NCI-H2196 treated with DMSO at 0.1 percent for 48 hours (cell line): ENCODE results near the gene RXFP4.
"Not testable (repeated sequence)": the region's sequence is repeated elsewhere in the genome, so short reads cannot be mapped to it uniquely, and the experiment has no call there.

Source experiments
- DNase-seq: peaks from one replicate; lab custom pipeline; 2025; ENCODE audit not compliant: unreplicated experiment; lab: John Stamatoyannopoulos, UW

Gene RXFP4, protein sequence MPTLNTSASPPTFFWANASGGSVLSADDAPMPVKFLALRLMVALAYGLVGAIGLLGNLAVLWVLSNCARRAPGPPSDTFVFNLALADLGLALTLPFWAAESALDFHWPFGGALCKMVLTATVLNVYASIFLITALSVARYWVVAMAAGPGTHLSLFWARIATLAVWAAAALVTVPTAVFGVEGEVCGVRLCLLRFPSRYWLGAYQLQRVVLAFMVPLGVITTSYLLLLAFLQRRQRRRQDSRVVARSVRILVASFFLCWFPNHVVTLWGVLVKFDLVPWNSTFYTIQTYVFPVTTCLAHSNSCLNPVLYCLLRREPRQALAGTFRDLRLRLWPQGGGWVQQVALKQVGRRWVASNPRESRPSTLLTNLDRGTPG

DNA sequence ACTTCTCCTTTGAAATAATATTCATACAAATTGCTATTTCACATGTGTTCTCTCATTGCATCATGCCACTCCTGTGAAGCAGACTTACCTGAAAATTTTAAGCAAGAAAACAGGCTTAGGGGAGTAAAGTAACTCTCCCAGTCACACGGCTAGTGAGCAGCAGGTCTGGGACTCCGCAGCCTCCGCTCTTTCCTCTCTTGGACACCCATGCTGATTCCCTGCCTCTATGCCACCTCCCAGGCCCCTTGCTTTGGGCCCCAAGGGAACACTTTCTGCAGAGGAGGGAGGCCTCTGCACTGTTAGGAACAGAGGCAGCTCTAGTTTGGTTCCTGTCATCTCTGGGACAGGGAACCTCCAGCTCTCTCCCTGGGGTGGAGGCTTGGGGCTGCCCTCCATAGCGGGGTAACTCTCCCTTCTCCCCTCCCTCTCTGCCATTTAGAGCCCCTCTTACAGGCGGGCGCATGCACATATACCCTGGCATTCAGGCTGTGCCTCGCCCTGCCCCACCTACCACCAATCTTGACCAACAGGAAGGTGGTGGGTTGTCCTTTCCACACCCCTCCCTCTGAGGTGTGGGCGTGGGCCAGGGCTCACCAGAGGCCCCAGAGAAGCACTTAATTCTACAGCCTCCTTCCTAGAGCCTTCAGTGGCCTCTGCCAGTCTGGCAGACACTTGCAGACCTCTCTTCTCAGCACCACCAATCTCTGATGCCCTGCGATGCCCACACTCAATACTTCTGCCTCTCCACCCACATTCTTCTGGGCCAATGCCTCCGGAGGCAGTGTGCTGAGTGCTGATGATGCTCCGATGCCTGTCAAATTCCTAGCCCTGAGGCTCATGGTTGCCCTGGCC is at the start of gene RXFP4:
TSS of gene RXFP4 (plus strand) at position 646 of the 852 bp plus-strand sequence. CDS start at position 718, 72 bp downstream.
- DNase-seq, result no peak

DNA sequence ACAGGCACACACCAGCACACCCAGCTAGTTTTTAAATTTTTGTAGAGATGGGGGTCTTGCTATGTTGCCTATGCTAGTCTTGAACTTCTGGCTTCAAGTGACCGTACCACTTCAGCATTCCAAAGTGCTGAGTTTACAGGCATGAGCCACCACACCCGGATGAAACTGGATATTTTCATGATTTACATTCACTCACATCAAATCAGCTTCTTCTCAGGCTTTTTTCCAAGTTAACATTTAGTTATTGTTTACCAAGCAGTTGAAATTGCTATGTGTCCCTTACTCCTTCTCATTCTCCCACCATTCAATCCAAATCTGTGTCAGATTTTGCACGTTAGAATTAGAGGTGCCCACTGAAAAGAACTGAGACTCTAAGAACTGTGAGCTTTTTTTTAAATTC is 48.6 kb upstream of the RXFP4 start:
- DNase-seq, result no peak

DNA sequence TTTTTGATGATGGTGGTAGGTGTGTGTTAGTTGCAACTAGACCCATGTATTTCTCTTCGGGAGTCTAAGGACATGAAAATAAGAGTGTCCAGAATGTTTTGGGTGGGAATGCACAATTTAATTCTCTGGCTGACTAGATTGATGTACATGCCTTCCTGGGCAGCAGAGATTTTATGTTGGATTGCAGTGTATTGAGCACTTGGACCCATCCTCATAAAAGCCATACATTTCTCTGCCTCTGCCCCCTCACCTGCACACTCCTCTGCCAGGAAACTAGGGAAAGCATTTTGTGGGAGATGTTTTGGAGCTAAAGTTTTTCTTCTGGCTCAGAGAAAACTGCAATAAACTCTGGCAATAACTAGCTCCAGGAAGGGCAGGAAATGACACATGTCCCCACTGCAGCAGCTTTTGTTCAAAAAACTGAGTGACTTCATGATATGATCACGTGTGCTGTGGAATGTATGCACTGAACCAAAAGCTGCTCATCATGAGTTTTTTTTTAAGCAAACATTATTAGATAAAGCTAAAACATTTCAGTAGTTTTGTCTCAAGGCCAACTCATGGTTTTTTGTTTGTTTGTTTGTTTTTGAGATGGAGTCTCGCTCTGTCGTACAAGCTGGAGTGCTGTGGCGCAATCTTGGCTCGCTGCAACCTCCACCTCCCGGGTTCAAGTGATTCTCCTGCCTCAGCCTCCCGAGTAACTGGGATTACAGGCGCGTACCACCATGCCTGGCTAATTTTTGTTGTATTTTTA is 47.9 kb upstream of the RXFP4 start:
- DNase-seq, result no peak

DNA sequence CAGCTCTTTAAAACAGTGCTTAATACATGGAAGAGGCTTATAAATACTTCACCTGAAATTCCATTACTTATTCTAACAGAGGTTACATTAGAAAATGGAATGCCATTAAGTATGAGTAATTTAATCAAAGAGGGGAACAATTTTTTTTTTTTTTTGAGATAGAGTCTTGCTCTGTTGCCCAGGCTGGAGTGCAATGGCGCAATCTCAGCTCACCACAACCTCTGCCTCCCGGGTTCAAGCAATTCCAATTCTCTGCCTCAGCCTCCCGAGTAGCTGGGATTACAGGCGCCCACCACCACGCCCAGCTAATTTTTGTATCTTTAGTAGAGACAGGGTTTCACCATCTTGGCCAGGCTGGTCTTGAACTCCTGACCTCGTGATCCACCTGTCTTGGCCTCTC is 45.8 kb upstream of the RXFP4 start:
- not testable (repeated sequence) for DNase-seq

DNA sequence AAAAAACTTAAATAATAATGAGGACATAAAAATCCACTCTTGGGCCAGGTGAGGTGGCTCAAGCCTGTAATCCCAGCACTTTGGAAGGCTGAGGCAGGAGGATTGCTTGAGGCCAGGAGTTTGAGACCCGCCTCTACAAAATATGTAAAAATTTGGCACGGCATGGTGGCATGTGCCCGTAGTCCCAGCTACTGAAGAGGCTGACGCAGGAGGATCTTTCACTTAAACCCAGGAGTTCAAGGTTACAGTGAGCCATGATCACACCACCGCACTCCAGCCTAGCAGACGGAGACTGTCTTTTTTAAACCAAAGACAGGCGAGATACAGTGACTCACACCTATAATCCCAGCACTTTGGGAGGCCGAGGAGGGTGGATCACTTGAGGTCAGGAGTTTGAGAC is 45.0 kb upstream of the RXFP4 start:
- not testable (repeated sequence) for DNase-seq

DNA sequence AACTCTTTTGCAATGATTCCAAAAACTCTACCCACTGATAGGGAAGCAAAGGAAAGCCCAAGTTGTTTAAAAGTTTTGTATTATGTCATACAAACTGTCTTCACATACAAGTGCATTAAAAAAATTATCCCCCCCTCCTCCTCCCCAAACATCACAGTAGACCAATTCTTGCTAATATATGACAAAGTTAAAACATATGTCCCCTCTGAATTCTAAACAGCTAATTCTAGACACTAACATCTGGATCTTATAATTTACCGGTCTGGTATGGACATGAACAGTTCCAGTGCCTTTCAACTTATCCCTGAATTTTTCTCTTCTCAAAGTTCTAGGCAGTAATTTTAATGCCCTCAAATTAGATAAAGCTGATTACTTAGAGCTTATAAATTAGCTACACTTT is 43.7 kb upstream of the RXFP4 start:
- DNase-seq, result no peak

DNA sequence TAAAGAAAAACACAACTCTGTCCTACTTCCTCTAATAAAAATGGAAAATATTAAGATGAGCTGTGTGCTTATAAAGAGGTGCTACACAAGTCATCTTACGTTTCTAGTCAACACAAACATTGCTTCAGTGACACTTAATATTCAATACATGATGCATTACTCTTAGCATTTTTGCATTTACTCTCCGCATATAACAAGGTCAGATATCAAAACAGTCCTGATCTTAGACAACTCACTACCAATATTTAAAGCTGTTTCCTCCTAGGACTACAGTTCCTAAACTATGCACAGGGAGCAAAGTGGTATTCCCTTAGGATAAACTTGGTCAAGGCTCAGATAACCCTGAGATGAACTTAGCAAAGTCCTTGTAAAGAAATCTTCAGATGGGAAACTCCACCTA is 42.5 kb upstream of the RXFP4 start:
- no peak for DNase-seq

DNA sequence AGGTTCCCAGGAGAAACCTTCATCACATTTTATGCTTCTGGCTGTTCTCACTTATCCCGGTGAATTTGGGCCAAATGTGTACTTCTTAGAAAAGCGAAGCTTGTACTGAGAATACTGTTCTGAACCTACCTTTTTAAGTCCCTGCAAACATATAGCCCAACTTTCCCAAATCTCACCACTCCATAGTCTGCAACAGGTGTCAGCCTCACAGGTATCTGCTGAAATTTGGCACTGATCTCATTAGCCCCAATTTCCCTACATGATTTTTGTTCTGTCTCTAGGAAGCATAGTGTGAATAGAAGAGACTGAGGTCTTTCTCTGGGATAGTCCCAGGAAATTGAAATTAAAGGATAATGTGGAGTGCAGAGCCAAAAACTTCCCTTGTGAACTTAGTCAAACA is 41.8 kb upstream of the RXFP4 start:
- no peak for DNase-seq

DNA sequence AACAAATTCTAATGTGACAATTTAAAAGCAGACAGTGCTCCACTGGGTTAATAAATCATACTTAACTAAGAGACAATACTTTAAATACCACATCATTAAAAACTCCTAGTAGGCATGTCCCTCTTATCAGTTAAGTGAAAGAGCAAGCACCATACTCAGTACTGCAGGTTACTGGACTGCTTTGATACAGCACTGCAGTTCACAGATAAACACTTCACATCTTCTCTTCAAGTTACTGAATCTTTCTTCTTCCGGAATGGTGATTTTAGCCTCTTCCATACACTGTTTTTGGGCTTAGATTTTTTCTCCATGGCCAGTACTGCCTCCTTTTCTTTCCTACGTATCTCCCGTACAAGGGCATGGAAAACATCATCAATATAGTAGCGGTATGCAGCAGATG is 41.3 kb upstream of the RXFP4 start:
- DNase-seq, result no peak

DNA sequence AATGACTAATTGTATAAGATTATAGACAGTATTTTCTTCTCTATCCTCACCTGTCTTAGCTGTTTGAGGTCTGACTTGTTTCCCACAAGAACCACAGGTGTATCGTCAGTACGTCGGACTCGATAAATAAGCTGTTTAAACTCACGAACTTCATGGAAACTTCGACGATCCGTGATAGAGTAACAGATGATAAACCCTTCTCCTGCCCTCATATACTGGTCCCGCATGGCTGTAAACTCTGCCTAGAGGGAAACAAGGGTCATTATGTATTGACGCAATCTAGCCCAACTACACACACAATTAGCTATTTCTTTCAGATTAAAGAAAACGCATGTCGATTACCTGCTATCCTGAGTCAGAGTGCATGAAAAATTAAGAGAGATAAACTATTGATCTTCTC is 37.2 kb upstream of the RXFP4 start:
- no peak for DNase-seq

DNA sequence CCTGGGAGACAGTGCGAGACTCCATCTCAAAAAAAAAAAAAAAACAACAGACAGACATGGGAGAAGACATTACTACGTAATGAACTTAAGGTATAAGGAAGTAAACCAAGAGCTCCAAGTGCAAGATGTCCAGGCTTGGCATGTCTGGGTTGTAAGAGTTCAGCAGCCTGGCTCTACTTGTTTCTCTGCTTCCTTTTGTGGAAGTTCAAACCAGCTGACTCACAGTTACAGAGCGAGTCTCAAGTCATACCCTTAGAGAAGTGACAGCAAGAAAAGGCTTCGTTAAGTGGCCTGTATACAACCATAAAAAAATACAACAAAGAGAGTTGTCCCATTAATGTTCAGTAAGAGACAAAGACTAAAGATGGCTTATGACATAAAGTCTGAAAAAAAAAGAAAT is 31.5 kb upstream of the RXFP4 start:
- DNase-seq, result no peak

DNA sequence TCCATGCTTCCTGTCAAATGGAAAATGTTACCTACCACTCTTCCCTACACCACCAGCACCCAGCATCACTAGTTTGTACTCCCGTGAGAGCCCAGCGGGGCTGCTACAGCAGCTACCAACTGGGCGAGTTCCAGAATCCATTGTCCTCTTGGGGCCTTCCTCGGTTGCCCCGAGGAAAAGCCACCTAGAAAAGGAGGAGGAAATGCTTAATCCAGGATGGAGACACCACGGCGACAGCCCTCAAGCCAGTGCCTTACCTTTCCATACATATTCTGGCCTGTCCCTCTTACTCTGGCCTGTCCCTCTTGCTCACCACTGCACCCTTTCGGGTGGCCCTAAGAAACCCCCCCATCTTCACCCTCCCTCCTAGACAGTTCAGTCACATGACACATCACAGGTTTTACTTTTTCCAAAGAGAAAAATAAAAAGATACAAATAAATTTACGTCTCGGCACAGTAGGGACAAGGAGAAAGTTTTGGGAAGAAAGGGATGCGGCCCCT is 30.8 kb upstream of the RXFP4 start:
- no peak for DNase-seq

DNA sequence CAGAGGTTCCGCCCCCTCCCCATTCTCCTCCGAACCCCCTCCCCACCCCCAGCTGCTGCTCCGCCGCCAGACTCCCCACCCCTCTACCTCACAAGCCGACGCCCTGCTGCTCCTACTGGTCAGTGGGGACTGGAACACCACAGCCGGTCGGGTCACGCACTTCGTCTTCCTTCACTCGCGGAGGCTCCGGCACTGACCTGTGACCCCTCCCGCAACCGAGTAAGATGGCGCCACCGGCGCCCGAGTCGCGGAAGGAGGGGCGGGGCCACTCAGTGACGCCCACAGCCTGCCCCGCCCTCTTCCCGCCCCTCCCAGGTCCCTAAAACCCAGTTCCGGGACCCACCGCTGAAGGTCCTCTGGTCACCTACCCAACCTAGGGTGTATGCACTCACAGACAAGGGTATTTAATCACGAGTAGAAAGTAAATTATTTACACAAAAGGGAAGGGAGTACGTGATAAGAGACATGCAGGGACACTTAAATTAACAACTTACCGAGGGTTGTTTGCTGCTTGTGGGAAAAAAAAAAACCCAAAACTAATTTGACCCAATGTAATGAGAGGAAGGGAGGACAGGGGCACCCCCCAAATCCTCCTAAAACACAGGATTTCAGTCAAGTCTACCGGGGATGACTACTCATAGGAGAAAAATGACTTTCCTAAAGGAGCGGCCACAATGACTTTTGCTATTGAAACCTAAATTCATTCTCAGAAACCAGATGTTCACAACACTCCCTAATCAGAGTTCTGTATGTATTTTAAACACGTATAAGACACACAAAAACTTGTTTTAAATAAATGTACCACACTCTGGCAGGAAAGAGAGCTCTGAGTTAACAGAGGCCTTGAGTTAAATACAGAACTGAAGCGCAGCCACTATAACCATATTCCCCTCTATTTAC is 30.0 kb upstream of the RXFP4 start, which contains the start of gene RIT1:
TSS of gene RIT1 (minus strand) at position 194 of the 900 bp plus-strand sequence. CDS start 588 bp downstream, outside the sequence.
- peak; percentile 62 for DNase-seq

DNA sequence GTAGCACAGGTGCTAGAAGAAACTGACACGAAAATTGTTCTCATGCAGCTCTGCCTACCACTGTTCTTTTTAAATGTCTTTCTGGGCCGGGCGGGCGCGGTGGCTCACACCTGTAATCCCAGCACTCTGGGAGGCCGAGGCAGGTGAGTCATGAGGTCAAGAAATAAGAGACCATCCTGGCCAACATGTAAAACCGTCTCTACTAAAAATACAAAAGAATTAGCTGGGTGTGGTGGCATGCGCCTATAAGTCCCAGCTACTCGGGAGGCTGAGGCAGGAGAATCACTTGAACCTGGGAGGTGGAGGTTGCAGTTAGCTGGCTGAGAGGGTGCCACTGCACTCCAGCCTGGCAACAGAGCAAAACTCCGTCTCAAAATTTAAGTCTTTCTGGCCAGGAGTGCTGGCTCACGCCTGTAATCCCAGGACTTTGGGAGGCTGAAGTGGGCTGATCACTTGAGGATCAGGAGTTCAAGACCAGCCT is 29.3 kb upstream of the RXFP4 start:
- no peak for DNase-seq

DNA sequence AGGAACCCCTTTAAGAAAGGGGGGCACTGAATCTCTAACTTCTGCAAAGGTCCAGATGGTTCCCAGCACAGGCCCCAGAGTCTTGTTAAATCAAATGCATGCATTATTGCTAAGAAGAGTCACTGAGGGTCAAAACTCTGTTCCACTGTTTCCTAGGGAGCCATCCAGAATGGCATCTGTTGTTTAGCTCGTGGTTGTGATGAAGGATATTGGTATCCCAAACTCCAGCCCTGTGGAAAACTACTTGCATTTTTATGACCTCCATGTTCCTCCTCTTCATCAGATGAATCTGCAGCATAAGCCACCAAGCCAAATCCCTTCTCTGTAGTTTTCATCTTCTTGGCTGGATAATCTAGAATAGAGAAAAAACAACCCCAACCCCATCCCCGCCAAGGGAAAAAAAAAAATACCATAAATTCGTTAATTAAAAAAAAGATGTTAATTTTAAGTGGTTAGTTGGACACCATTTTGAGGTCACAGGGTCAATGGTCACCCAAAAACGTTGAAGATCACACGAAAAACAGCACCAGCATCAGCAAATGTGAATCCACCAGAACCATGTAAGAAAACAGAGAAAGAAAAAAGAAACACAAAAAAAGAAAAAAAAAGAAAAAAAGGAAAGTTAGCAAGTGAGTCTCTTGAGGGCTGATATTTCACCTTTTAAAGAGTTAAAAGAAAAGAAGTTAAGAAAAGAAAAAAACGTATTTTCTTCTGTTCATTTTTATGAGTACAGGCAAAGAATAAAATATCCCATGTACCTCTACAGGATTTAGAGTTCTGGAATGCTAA is 27.3 kb upstream of the RXFP4 start:
- DNase-seq, result no peak

DNA sequence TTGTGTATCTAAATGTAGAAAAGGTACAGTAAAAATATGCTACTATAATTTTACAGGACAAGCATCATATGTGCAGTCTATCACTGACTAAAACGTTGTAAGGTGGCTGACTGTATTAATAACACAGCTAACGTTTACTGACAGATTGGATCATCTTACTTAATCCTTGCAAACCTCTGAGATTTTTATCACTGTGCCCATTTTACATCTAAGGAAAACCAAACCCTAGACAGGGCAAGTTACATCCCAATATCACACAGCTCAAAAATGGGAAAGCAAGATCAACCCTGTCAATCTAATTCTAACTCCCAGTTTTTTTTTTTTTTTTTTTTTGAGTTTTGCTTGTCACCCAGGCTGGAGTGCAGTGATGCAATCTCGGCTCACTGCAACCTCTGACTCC is 22.8 kb upstream of the RXFP4 start:
- no peak for DNase-seq

DNA sequence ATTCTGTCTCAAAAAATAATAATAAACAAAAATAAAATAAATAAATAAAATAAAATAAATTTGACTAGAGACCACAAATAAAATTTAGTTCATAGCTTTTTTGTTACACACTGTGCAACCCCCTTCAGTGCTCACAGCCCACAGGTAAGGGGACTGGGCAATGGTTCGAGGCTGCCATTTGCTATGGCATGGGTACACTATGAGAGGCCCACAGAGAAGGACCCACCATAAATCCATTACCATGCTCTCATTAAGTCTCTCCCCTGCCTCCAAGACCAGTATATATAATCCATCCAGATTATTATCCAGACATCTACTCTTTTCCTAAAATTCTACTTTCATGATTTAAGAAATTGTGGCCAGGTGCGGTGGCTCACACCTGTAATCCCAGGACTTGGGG is 21.6 kb upstream of the RXFP4 start:
- DNase-seq, result no peak

DNA sequence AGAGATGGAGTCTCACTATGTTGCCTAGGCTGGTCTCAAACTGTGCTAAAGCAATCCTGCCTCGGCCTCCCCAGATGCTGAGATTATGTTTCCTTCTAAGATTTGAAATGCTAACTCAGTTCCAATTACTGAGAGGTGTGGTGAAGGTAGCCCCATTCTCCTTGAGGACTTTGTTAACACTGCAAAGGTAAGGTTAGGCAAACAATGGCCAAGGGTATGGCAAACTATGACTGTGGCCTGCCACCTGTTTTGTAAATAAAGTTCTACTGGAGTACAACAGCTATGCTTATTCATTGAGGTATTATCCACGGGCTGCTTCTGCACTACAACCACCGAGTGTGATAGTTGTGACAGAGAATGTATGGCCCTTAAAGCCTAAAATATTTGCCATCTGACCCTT is 20.7 kb upstream of the RXFP4 start:
- DNase-seq, result no peak

DNA sequence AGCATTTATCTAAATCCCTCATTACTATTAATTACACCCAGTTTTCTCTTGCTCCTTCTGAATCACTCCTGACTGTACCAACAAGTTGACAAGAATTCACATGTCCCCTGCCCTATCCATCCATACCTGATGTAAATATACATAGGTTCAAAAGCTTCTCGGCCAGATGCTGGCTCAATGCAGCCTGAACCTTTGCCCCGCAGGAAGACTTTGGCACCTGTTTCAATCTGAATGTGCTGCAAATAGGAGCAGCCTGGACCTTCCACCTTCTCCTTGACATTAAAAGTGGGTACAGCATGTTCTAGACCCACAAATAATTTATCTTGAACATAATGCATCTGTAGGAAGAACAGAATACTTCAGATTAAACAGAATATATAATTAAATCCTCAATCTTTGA is 15.9 kb upstream of the RXFP4 start:
- no peak for DNase-seq
